ENCODE results near the gene GALNT18. TPM values are rescaled to one million over a fixed set of nuclear protein-coding genes. Genes with fewer than 3 reads are reported as not detected.

GALNT18 gene
- total RNA-seq, 1 experiment from 2014 or later = 13.6 TPM

- DNase-seq (ENCODE audit: low read depth) = no peak
Measured at GRCh38 chr11:11390068-11390771, 231.6 kb downstream of the GALNT18 start.

GRCh38 chr11:11389238-11389637 is 232.6 kb downstream of the GALNT18 start:
- no peak for DNase-seq (ENCODE audit: low read depth)

- DNase-seq (ENCODE audit: low read depth) = no peak
Measured at GRCh38 chr11:11387622-11388305, 234.0 kb downstream of the GALNT18 start.

- DNase-seq (ENCODE audit: low read depth) = no peak
Measured at GRCh38 chr11:11387207-11387606, 234.6 kb downstream of the GALNT18 start.

- DNase-seq (ENCODE audit: low read depth) = no peak
Measured at GRCh38 chr11:11384829-11385228, 237.0 kb downstream of the GALNT18 start.

GRCh38 chr11:11383995-11384394 is 237.8 kb downstream of the GALNT18 start:
- DNase-seq (ENCODE audit: low read depth) = no peak

GRCh38 chr11:11382858-11383532 is 238.8 kb downstream of the GALNT18 start:
- DNase-seq (ENCODE audit: low read depth) = no peak

GRCh38 chr11:11381471-11382105 is 240.2 kb downstream of the GALNT18 start:
- no peak for DNase-seq (ENCODE audit: low read depth)

- DNase-seq (ENCODE audit: low read depth) = no peak
Measured at GRCh38 chr11:11380883-11381282, 240.9 kb downstream of the GALNT18 start.

GRCh38 chr11:11380340-11380739 is 241.5 kb downstream of the GALNT18 start:
- no peak for DNase-seq (ENCODE audit: low read depth)

GRCh38 chr11:11379661-11380060 is 242.1 kb downstream of the GALNT18 start:
- no peak for DNase-seq (ENCODE audit: low read depth)

- DNase-seq (ENCODE audit: low read depth) = no peak
Measured at GRCh38 chr11:11378184-11378940, 243.4 kb downstream of the GALNT18 start.

GRCh38 chr11:11374358-11375148 is 247.3 kb downstream of the GALNT18 start:
- no peak for DNase-seq (ENCODE audit: low read depth)

- DNase-seq (ENCODE audit: low read depth) = no peak
Measured at GRCh38 chr11:11373934-11374333, 247.9 kb downstream of the GALNT18 start.

- DNase-seq (ENCODE audit: low read depth) = no peak
Measured at GRCh38 chr11:11372461-11372860, 249.3 kb downstream of the GALNT18 start.

GRCh38 chr11:11370962-11371303 is 250.9 kb downstream of the GALNT18 start:
- DNase-seq (ENCODE audit: low read depth) = no peak

- no peak for DNase-seq (ENCODE audit: low read depth)
Measured at GRCh38 chr11:11370255-11370961, 251.4 kb downstream of the GALNT18 start.

- DNase-seq (ENCODE audit: low read depth) = no peak
Measured at GRCh38 chr11:11366793-11367192, 255.0 kb downstream of the GALNT18 start.

- DNase-seq (ENCODE audit: low read depth) = no peak
Measured at GRCh38 chr11:11363674-11364073, 258.1 kb downstream of the GALNT18 start.

GRCh38 chr11:11359611-11360010 is 262.2 kb downstream of the GALNT18 start:
- no peak for DNase-seq (ENCODE audit: low read depth)
